ENCODE measurements around the gene RAB11FIP4.

RAB11FIP4 gene

GRCh38 chr17:31453896-31454295 lies 62.4 kb downstream of the RAB11FIP4 start:
- no peak overlapping the region for H3K4me3 ChIP-seq
- DNase-seq (ENCODE audit: low read depth, low spot score), result no peak
- H3K9ac ChIP-seq (ENCODE audit: insufficient read length), result no peak overlapping the region
- no peaks in the 10 kb centered on the region for H3K36me3 ChIP-seq (ENCODE audit: insufficient read depth, low read length)
- H3K27ac ChIP-seq, result no peak overlapping the region
- no peaks in the 10 kb centered on the region for H3K9me3 ChIP-seq (ENCODE audit: low read depth, low read length)
- no peak for TF ChIP-seq EZH2 (IDR thresholded peaks at IDR 0.05)
- no peak for TF ChIP-seq FOXP2 (optimal IDR thresholded peaks at IDR 0.05; ENCODE audit: control extremely low read depth, extremely low read length, insufficient read depth)
- no peak for TF ChIP-seq POLR2AphosphoS5 (IDR thresholded peaks at IDR 0.05; ENCODE audit: borderline replicate concordance, low read depth, low read length)

- Histone ChIP-seq H3K9me3 (ENCODE audit: low read depth, low read length) (no peaks in the 10 kb centered on the region), H3K9ac (ENCODE audit: insufficient read length) (no peak overlapping the region), H3K27ac (no peak overlapping the region), H3K4me3 (no peak overlapping the region), H3K36me3 (ENCODE audit: insufficient read depth, low read length) (no peaks in the 10 kb centered on the region)
- no peak for DNase-seq (ENCODE audit: low read depth, low spot score)
- TF ChIP-seq EZH2 (IDR thresholded peaks at IDR 0.05) (no peak), POLR2AphosphoS5 (IDR thresholded peaks at IDR 0.05; ENCODE audit: borderline replicate concordance, low read depth, low read length) (no peak), FOXP2 (optimal IDR thresholded peaks at IDR 0.05; ENCODE audit: control extremely low read depth, extremely low read length, insufficient read depth) (no peak)
Observed at GRCh38 chr17:31456814-31457213, 65.3 kb downstream of the RAB11FIP4 start.

DNA sequence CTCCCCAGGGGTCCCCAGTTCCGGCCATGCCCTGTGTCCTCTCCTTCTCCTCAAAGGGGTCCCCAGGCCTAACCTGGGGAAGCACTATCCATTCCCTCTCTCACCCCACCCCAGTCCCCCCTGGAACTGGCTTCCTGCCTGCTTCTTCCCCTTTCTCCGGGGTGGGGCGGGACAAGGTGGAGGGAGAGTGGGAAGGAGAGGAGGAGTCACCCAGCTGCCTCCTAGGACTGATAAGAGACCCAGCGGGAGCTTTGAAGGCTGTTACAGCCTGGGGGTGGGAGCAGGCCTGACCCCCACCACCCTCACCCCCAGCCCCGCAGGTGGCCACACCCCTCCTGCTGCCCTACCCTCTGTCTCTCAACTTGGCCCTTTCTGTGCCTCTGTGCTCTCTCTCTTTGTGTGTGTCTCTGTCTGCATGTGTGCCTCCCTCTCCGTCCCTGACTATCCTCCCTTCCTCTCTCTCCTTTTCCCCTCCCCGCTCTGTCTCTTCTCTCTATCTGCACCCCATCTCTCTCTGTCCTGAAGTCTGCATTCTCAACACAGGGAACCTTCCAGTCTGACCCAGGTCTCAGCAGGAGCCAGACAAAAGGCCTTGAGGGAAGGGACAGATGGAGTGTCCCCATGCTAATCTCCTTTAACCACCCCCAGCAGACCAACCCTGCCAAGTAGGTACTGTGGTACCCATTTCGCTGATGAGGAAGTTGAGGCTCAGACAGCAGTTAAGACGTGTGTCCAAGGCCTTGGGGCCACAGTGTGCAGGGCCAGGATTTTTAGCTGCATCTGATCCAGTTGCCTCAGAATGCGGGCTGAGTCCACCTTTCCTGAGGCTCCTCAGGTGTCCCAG lies 66.1 kb downstream of the RAB11FIP4 start:
- Histone ChIP-seq H3K4me3 (no peak overlapping the region), H3K9me3 (ENCODE audit: low read depth, low read length) (no peaks in the 10 kb centered on the region), H3K9ac (ENCODE audit: insufficient read length) (no peak overlapping the region), H3K36me3 (ENCODE audit: insufficient read depth, low read length) (no peaks in the 10 kb centered on the region), H3K27ac (no peak overlapping the region)
- TF ChIP-seq POLR2AphosphoS5 (IDR thresholded peaks at IDR 0.05; ENCODE audit: borderline replicate concordance, low read depth, low read length) (no peak), EZH2 (IDR thresholded peaks at IDR 0.05) (no peak), FOXP2 (optimal IDR thresholded peaks at IDR 0.05; ENCODE audit: control extremely low read depth, extremely low read length, insufficient read depth) (no peak)
- DNase-seq (ENCODE audit: low read depth, low spot score), result no peak

DNA sequence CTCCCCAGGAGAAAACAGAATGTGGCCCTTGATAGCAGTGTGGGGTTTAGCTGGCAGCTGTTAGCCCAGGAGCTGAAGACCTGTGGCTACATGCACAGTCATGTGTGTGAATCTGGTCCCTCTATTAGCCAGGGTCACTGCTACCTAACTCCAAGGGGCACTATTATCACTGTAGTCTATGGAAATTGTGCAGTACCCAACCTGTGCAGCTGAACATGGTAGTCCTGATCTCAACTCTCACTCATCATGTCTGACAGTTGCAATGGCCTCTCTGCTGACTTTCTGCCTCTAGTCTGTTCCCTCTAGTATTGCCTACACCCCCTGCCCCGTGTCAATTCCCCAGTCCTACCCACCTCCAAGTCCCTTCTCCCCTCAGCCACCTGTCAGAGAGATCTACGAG lies 67.4 kb downstream of the RAB11FIP4 start:
- TF ChIP-seq FOXP2 (optimal IDR thresholded peaks at IDR 0.05; ENCODE audit: control extremely low read depth, extremely low read length, insufficient read depth) (no peak), POLR2AphosphoS5 (IDR thresholded peaks at IDR 0.05; ENCODE audit: borderline replicate concordance, low read depth, low read length) (no peak)
- no peak overlapping the region for H3K4me3 ChIP-seq
- no peaks in the 10 kb centered on the region for H3K9me3 ChIP-seq (ENCODE audit: low read depth, low read length)
- no peaks in the 10 kb centered on the region for H3K36me3 ChIP-seq (ENCODE audit: insufficient read depth, low read length)
- no peak overlapping the region for H3K27ac ChIP-seq
- H3K9ac ChIP-seq (ENCODE audit: insufficient read length), result no peak overlapping the region
- DNase-seq (ENCODE audit: low read depth, low spot score), result no peak

DNA sequence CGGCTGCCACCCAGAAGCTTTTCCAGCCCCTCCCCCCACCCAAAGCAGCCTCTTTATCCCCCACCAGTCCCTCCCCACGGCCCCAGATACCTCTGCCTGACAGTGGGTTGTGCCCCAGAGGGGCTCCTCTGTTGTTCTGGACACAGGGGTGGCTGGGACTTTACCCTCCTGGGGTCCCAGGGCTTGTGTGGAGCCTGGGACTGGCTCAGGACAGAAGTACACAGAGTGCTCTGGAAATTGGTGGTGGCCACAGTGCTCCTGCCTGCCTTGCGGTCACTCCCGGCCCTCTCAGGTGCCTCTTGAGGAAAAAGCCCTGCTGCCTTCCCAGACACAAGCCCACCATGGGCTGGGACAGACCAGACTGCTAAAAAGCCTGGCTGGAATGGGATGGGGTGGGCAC lies 68.2 kb downstream of the RAB11FIP4 start:
- Histone ChIP-seq H3K27ac (no peak overlapping the region), H3K9ac (ENCODE audit: insufficient read length) (no peak overlapping the region), H3K4me3 (no peak overlapping the region), H3K36me3 (ENCODE audit: insufficient read depth, low read length) (no peaks in the 10 kb centered on the region), H3K9me3 (ENCODE audit: low read depth, low read length) (no peaks in the 10 kb centered on the region)
- DNase-seq (ENCODE audit: low read depth, low spot score), result no peak
- TF ChIP-seq FOXP2 (optimal IDR thresholded peaks at IDR 0.05; ENCODE audit: control extremely low read depth, extremely low read length, insufficient read depth) (no peak), EZH2 (IDR thresholded peaks at IDR 0.05) (no peak), POLR2AphosphoS5 (IDR thresholded peaks at IDR 0.05; ENCODE audit: borderline replicate concordance, low read depth, low read length) (no peak)

- TF ChIP-seq POLR2AphosphoS5 (IDR thresholded peaks at IDR 0.05; ENCODE audit: borderline replicate concordance, low read depth, low read length), result no peak
- TF ChIP-seq EZH2 (IDR thresholded peaks at IDR 0.05), result no peak
- TF ChIP-seq FOXP2 (optimal IDR thresholded peaks at IDR 0.05; ENCODE audit: control extremely low read depth, extremely low read length, insufficient read depth), result no peak
- Histone ChIP-seq H3K27ac (no peak overlapping the region), H3K36me3 (ENCODE audit: insufficient read depth, low read length) (no peaks in the 10 kb centered on the region), H3K9me3 (ENCODE audit: low read depth, low read length) (no peaks in the 10 kb centered on the region), H3K4me3 (no peak overlapping the region), H3K9ac (ENCODE audit: insufficient read length) (no peak overlapping the region)
- no peak for DNase-seq (ENCODE audit: low read depth, low spot score)
Observed at GRCh38 chr17:31460226-31460721, 68.8 kb downstream of the RAB11FIP4 start.

GRCh38 chr17:31461227-31461810 lies 69.8 kb downstream of the RAB11FIP4 start:
- DNase-seq (ENCODE audit: low read depth, low spot score), result no peak
- Histone ChIP-seq H3K4me3 (no peak overlapping the region), H3K9ac (ENCODE audit: insufficient read length) (no peak overlapping the region), H3K36me3 (ENCODE audit: insufficient read depth, low read length) (no peaks in the 10 kb centered on the region), H3K9me3 (ENCODE audit: low read depth, low read length) (no peaks in the 10 kb centered on the region), H3K27ac (no peak overlapping the region)
- TF ChIP-seq POLR2AphosphoS5 (IDR thresholded peaks at IDR 0.05; ENCODE audit: borderline replicate concordance, low read depth, low read length) (no peak), EZH2 (IDR thresholded peaks at IDR 0.05) (no peak), FOXP2 (optimal IDR thresholded peaks at IDR 0.05; ENCODE audit: control extremely low read depth, extremely low read length, insufficient read depth) (no peak)

- Histone ChIP-seq H3K4me3 (no peak overlapping the region), H3K9me3 (ENCODE audit: low read depth, low read length) (no peaks in the 10 kb centered on the region), H3K36me3 (ENCODE audit: insufficient read depth, low read length) (no peaks in the 10 kb centered on the region), H3K27ac (no peak overlapping the region), H3K9ac (ENCODE audit: insufficient read length) (no peak overlapping the region)
- no peak for TF ChIP-seq POLR2AphosphoS5 (IDR thresholded peaks at IDR 0.05; ENCODE audit: borderline replicate concordance, low read depth, low read length)
- TF ChIP-seq FOXP2 (optimal IDR thresholded peaks at IDR 0.05; ENCODE audit: control extremely low read depth, extremely low read length, insufficient read depth), result no peak
- no peak for DNase-seq (ENCODE audit: low read depth, low spot score)
Observed at GRCh38 chr17:31462261-31462660, 70.8 kb downstream of the RAB11FIP4 start.

Measured in SK-N-MC (cell line).